Mesenteric fat pad (tissue), 1 donor: Measurements from ENCODE around the gene ZNRD2. TPM values are rescaled to one million over a fixed set of nuclear protein-coding genes. Genes with fewer than 3 reads are reported as not detected.
"Not testable (repeated sequence)": the region's sequence is repeated elsewhere in the genome, so short reads cannot be mapped to it uniquely, and the experiment has no call there.

Experiments used
- DNase-seq: peaks from one replicate; pipeline ENCODE4 v3.0.0-alpha.2; 2020; ENCODE audit warnings: low spot score
- total RNA-seq: library from RNA; stranded (reverse); fragmentation: NEBNext Ultra II Directional; extraction: Animal tissue kit (Norgen Biotek cat#: 25700); gene quantifications from one replicate; pipeline ENCODE4 v1.2.1, GENCODE V29; 2021
- donor health status: DM: yes; HTN: yes; CAD: no.

Gene ZNRD2
- total RNA-seq, 1 donor from 2014 or later: 34.9 TPM

DNA sequence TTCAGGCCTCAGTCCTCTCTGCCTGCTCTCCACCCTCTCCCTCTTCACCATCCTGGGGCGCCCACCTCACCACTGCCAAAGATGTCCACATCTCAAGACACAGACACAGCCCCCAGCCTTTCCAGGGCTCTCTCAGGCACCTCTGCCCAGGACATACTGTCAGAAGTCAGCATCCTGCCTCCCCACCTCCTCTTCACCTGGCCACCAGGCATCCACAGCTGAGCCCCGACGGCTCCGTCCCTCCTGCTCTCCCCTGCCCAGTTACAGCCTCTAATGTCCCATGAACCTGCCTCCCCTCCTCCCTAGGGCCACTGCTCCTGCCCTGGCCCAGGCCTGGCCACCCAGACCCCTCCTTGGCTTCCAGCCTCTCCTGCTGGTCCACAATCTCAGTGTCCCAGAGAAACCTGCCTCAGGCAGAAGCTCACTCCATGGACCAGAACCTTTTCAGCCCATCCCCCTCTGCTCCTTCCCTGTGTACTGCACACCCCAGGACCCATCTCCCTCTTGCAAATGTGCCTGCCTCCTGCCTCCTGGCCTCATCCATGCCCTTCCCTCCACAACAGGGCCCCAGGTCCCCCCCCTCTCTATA lies 15.3 kb upstream of the ZNRD2 start:
- DNase-seq: no peak

DNA sequence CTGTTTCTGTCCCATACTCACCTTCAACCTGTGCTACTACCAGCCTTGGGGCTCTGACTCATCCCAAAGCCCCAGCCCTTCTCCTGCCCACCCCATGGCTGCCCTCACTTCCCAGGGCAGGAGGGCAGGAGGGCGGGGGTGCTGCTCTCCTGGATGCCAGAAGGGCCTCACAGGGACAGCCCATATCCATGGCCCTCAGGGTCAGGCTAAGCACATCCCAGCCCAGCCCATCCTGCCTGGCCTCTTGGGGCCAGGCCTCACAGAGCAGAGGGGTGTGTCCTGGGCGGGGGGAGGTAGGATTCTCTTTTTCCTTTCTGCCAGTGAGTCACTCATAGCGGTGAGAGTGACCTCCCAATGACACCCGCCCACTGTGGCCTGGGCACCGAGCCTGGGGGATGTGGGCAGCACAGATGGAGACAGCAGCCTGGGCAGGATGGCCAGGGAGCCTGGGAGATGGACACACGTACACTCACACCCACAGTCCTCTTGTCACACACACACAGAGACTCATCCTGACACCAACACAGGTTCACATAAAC lies 14.5 kb upstream of the ZNRD2 start:
- DNase-seq: no peak

DNA sequence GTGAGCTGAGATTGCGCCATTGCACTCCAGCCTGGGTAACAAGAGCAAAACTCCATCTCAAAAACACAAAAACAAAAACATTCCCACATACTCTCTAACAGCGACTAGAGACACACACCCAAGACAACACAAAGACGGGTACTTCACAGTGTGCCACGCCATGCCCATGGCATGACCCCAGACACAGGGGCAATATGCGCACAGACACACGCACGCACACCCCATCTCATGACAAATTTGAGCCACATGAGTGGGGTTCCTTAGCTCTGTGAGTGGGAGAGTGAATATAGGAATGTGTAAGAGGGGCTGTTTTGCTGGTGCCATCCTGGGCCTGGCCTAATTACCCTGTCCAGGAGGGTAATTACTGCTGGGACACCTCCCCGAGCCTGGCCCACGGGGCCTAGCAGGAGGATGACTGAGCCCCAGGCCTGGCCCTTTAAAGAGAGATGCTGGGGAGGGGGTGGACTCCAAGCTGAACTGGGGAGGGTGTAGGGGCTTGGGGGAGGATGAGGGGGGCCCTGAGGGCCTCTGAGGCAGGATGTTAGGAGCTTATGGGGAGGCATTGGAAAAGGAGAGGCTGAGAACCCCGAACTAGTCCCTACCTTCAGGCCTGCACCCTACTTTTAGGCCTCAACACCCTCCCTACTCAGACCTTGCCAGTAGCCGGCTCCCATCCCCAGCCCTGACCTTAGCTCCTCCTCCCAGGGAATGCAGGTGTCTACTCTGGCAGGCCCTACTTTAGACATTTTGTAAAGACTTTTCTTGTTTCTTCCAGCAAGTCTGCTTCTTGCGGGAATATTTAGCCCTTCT lies 13.6 kb upstream of the ZNRD2 start:
- no peak for DNase-seq

DNA sequence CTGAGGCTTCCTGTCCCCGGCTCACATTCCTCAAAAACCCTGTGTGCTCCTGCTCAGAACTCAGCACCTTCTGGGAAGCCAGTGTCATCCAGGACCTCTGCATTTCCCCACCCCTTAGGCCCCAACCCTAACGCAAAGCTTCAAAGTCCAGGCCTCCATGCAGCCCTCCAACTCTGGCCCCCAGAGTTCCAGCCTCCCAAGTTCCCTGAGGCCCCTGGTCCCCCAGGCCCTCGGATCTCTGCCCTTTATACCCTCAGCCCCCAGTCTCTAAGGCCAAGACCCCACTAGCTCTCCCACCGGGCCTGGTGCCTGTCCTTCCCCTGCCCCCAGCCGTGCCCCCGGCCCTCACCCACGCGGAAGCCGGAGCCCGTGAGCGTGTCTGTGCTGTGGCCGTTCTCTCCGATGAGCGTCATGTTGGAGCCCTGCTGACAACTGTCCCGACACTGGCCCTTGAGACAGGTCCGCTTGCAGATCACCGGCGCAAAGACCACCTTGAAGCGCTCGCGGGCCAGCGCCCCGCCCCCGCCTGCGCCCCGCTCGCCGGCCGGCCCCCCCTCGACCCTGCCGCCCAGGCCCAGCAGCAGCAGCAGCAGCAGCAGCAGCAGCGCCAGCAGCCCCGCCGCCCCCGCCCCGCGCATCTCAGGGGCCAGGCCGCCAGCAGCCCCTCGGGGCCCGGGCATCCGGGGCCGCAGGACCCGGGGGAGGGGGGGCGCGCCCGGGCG lies 12.8 kb upstream of the ZNRD2 start:
- no peak for DNase-seq

DNA sequence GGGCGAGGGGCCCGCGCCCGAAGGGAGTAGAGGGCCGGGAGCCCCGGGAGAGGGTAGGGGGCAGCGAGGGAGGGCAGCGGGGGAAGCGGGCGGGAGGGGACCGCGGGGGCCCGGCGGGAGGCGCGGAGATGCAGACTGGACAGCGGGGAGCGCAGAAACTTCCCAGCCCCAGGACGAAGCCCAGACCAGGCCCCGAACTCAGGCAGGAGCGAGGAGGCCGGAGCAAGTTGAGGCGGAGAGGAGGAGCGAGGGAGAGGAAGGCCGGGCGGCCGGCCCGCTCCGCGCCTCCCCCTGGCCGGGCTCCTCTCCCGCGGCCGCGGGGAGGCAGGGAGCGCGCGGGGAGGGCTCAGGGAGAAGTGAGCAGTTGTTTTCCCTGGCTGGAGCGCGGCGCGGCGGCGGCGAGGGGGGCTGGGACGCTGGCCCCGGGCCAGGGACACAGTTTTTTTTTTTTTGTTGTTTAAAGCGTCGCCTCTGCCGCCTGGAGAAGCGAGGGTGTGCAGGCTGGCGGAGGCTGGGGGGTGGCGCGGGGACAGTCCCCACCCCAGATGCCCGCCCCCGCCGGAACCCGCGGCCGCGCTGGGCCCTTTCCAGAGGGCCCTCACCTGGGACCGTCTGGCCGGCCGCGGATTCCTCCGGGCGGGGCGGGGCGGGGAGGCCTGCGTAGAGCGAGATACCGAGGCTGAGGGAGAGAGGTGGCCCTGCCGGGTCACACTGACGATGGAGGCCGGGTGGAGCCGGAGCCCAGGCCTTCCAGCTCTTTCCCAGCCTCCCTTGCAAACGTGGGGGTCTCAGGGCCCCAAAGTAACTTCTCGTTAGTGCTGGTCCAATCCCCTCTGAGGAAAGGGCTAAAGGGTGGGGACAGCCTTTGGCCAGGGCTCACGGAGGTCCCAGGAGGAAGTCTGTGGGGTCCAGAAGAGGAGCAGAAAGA lies 12.0 kb upstream of the ZNRD2 start, which contains the start of gene LTBP3:
Gene LTBP3 (minus strand): TSS at position 358 of the 928 bp plus-strand sequence. CDS start 400 bp downstream, outside the sequence.
- no peak for DNase-seq

DNA sequence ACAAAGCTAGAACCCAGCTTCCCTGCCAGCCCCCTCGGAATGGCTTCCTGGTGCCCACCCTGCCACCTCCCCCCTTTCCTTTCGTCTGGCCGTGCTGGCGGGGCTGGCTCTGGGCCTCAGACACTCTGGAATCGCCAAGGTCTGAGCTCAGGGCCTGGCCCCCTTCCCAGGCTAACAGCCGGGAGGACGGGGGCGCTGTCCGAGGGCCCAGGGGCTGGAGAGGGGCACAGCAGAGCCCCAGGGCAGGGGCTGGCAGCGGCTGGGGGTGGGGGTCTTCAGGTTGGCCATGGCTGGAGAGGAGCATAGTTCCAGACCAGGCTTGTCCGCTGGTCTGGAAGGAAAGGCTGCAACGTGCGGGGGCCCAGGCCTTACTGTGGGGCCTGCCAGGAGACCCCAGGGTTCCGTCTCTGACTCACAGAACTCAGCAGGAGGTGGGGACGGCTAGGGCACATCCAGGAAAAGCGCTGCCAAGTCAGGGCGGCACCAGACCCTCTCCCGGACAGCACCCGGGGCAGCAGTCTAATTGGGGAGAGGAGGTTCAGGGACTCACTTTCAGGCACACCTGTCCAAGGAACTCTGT lies 11.3 kb upstream of the ZNRD2 start:
- no peak for DNase-seq

DNA sequence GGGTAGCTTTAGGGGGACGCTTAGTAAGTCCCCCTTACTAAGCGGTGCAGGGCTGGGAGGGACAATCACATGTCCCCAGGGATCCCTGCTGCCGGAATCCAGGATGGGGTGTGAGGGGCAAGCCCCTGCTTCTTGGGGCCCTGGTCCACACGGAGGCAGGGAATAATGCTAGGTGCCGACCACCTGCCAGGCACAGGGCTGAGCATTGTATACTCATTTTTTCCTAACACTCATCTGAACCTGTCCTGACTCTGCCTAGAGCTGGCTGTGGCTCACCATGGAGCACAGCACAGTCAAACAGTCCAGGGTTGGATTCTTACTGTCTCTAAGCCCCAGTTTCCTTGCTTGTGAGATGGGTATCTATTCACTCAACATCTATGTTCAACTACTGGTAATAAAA lies 10.7 kb upstream of the ZNRD2 start:
- no peak for DNase-seq

DNA sequence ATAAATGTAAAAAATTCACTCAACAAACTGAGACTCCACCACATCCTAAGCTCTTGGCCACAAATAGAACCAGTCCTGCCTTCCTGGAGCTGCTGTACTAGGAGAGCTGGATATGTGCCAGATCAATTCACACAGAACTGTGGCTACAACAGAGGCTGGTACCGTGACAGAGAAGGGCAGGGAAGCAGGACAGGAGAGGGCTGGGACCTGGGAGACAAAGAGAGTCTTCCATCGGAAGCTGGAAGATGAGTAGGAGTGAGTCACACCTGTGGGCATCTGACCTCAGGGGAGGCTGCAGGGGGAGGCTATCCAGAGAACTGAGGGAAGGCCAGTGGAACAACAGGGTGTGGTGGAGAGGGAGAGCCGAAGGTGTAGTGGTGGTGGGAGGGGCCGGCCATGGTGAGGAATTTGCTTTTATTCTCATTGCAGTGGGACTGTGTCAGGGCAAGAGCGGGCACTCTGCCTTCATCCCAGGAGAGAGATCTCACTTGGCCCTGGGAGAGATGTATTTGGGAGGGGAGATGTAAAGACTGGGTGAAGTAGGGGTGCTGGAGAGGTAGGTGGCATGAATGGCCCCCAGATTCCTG lies 10.2 kb upstream of the ZNRD2 start:
- no peak for DNase-seq

DNA sequence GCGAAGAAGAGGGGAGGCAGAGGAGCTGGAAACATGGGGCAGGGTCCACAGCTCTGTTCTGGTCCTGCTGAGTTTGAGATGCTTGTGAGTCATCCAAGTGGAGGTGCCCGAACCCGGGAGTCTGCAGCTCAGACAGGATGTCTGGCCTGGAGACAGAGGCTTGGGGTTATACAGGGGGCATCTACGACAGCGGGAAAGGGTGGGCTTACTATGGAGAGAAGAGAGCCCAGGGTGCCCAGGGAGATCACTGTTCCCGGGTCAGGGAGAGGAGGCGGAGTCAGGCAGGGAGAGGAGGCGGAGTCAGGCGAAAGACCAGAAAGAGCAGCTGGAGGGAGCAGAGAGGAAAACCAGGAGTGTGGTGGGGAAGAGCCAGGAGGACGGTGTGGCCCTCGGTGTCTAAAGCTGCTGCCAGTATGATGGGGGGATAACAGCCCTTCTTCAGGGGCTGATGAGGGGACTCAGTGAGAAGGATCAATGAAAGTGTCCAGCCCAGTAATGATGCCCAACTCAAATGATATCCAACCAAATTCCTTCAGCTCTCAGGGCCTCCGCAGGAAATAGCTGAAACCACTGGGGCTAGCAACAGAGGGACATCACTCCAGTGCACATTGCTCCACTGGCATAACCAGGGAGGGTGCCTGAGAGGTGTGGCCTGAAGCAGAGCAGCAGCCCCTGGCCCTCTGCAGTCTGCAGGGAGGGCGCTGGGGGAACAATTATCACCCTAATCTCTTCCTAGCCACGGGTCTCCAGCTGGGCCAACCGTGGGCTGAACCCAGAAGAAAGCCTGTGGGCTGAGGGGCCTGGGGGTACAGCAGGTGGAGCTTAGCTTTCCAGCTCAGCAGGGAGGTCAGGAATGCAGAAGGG lies 9.5 kb upstream of the ZNRD2 start:
- DNase-seq: no peak

DNA sequence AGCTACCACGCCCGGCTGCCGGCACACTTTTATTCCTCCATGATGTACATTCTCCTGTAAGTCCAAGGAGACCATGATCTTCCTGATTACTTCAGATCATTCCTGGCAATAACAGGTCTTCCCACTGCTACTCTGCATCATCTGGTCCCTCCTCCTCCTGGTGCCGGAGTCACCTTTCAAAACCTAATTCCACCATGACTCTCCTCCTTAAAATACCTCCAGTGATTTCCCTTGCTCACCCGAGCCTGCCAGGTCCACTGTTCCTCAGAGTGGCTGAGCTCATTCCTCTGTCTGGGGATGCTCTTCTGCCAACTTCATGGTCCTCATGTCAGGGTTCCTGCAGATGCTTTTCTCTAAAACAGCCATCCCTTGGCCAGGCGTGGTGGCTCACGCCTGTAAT lies 8.3 kb upstream of the ZNRD2 start:
- DNase-seq: no peak

DNA sequence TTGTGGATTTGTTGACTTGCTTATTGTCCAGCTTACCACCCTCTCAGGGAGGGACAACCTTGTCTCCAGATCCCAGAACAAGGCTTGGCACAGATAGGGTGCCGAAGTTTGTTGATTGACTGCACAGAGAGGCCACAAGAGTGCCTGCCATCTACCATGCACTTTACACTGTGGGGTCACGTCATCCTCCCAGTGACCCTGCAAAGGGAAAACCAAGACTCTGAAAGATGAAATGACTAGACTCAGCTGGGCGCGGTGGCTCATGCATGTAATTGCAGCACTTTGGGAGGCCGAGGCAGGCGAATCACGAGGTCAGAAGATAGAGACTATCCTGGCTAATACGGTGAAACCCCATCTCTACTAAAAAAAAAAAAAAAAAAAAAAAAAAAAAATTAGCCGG lies 7.5 kb upstream of the ZNRD2 start:
- DNase-seq: no peak

DNA sequence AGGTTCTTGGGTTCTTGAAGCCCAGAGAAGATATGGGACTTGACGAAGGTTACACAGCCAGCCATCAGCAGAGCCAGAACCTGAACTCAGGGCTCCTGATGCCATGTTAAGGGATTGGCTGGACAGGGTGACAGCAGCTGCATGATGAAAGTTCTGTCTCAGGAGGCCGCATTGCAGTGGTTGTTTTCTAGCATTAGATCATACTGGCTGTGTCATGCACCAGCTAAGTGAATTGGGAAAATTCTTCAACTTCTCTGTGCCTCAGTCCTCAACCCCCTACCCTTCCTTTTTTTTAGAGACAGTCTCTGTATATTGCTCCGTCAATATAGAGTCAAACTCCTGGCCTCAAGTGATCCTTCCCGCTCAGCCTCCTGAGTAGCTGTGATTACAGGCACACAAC lies 6.7 kb upstream of the ZNRD2 start:
- no peak for DNase-seq

DNA sequence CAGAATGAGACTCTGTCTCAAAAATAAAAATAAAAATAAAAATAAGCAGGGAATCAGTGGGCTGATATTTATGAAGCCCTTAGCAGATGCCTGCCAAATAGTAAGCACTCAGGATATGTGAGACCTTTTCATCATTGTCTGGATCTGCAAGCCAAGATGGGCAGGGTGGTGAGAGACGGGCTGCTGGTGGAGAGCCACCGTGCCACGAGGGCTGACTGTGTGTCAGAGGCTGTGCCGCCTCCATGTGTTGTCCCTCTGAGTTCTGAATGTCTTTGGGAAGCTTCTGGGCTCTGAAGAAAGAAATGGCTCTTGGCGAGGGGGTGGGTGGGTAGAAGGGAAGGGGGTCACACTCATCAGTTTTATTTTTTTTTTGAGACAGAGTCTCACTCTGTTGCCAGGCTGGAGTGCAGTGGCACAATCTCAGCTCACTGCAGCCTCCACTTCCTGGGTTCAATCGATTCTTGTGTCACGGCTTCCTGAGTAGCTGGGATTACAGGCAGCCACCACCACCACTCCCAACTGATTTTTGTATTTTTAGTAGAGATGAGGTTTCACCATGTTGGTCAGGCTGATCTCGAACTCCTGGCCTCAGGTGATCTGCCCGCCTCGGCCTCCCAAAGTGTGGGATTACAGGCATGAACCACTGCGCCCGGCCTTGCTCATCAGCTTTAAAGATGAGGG lies 5.3 kb upstream of the ZNRD2 start:
- not testable (repeated sequence) for DNase-seq

DNA sequence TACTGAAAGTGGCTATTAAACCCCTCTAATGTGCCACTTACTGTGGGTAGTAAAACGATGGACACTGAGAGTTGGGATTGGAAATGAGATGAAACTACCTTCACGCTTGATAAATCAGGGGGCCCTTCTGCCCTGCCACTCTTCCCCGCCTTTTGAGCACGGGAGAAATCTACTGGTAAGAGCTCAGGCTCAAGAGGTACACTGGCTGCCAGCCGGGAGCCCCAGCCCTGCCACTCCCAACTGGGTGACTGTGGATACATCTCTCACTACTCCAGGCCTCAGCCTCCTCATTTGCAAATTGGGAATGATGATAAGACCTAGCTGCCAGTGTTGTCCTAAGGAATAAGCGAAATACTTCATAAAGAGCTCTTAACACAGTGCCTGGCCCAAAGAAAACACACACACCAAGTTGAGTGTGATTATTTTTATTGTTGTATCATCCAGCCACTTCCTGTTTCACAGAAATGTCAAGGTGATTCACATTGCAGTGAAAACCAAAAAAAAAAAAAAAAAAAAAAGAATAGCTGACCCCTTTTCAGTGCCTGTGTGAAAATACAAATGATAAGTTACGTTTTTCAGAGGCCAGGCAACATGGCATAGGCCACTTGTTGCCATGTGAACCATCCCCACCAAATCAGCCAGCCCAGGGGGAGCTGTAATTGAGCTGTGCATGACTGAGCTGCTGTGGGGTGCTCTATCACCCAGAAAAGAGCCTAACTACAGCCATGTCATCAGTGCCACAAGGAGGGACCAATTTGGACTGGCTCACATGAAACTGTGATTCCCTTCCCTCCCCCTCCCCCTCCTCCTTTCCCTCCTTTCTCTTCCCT lies 4.4 kb upstream of the ZNRD2 start:
- no peak for DNase-seq

DNA sequence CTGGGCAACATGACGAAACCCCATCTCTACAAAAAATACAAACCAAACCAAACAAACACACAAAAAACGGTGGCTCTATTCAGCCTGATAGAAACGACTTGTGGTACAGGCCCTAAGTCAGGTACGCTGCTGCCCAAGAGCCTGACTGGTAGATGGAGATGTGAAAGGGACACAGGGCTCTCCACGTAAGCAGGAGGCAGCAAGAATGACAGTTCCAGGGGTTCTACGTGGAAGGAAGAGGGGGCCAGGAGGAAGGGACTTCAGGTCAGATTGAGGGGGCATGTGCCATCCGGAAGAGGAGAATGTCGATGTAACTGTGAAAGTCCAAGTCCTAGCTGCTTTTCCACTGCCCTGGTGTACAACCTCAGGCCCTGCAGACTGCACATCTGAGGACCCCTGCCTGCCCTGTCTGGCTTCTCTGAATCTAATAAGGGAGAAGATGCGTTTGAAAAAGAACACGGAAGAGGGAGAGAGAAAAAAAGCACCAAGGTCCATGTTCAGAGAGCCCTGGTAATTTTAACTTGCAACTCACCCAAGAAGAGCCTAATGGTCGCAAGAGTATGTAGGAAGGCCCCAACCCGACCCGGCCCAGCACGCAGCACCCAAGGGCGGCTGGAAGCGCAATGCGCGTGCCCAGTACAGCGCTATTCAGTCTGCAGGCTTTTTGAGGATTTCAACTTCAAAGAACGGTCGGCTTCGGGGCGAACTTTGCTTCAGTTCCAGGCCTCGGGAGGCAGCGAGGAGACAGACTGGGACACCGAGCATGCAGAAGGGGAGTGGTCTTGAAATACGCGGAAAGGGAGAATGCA lies 909 bp upstream of the ZNRD2 start:
- DNase-seq: no peak

DNA sequence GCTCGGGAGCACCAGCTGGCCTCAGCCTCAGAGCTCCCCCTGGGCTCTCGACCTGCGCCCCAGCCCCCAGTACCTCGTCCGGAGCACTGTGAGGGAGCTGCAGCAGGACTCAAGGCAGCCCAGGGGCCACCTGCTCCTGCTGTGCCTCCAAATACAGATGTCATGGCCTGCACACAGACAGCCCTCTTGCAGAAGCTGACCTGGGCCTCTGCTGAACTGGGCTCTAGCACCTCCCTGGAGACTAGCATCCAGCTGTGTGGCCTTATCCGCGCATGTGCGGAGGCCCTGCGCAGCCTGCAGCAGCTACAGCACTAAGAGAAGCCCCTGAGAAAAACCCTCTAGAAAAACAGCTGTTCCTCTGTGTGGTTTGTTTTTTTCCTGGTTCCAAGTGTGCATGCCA lies 1.1 kb downstream of the ZNRD2 start:
- no peak for DNase-seq

DNA sequence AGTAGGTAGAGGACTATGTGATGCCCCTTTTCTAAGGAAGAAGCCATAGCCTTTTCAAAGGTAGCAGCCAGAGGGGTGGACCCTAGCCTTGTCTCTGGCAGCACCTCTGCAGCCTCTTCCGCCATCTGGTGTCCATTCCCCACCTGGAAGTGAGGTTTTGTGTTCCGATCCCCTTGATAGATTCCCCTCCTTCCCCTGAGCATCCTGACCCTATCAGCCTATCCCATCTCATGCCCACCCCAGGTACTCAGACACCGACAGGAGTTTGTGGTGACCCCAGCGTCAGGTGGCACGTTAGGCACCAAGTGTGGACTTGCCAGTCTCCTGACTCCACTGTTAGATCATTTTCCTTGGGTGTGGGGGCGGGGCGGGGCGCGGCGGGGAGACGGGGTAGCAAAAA lies 1.7 kb downstream of the ZNRD2 start:
- no peak for DNase-seq
